ENCODE data around the gene WDR18. TPM values are rescaled to one million over a fixed set of nuclear protein-coding genes. Genes with fewer than 3 reads are reported as not detected.

WDR18 gene
- polyA plus RNA-seq, 1 donor (not counting 4 experiments of a cell fraction or from before 2014, with no cell fraction given) = 26.3 TPM

DNA sequence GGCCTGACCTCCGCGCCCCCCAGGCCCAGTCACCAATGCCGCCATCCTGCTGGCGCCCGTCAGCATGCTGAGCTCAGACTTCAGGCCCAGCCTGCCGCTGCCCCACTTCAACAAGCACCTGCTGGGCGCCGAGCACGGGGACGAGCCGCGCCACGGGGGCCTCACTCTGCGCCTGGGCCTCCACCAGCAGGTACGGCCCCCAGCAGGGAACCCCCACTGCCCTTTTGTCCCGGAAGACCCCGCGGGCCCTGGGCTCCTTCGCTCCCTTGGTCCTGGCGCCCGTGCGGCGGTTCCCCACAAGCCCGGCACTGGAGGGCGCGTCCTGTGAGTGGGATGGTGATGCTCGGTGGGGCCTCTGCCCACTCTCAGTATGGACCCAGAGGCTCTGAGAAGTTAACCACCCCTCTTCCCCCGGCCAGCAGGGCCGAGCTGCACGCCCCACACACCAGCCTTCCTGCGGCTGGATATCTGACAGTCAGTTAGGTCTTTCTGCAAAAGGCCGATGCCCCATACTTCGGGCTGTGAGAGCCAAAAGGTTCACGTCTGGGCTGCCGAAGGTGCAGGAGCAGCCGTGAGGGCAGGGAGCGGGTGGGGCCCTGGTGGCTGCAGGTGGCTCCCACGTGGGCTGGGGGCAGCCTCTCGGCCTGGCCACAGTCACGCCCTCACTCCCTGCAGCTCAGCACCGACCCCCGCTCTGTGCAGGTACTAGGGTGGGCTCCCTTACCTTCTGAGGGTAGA, 8.0 kb downstream of the WDR18 start:
- H3K9me1 ChIP-seq (ENCODE audit: control insufficient read depth, extremely low read depth, insufficient read depth, low read length) = no peaks in the 10 kb centered on the region
- no peaks in the 10 kb centered on the region for H4K20me1 ChIP-seq (ENCODE audit: control insufficient read depth, extremely low read depth, insufficient read depth, low read length)
- no peaks in the 10 kb centered on the region for H3K79me2 ChIP-seq (ENCODE audit: control insufficient read depth, insufficient read depth, low read length)
- no peak overlapping the region for H3K27ac ChIP-seq (ENCODE audit: control insufficient read depth, insufficient read depth, low read length)
- FAIRE-seq = no peak
- H3K36me3 ChIP-seq (ENCODE audit: control insufficient read depth in 2 of 2, extremely low read depth in 1 of 2, insufficient read depth in 2 of 2, low read length in 2 of 2) = peaks cover 19 to 20% of the 10 kb centered on the region in 2 experiments
- no peak for DNase-seq (ENCODE audit: low read depth, low spot score)
- no peak overlapping the region for H3K4me2 ChIP-seq (ENCODE audit: control insufficient read depth, extremely low read depth, insufficient read depth, low read depth, low read length)
- H3K4me3 ChIP-seq (ENCODE audit: control insufficient read depth in 2 of 3, extremely low read depth in 1 of 3, insufficient read depth in 2 of 3, low read depth in 1 of 3, low read length in 3 of 3) = no peak overlapping the region
- no peak overlapping the region for H3K9ac ChIP-seq (ENCODE audit: control insufficient read depth, extremely low read depth, insufficient read depth, low read length)
- dilution Hi-C loops (cut with MboI; ENCODE audit: extremely low pct_ligation_motif_present, low sequenced_read_pairs) = no loop called here
- H3K4me1 ChIP-seq (ENCODE audit: control insufficient read depth, extremely low read depth, insufficient read depth, low read length) = peaks cover 12% of the 10 kb centered on the region
- no peak for TF ChIP-seq CTCF (optimal IDR thresholded peaks at IDR 0.05 in 1 of 3, IDR thresholded peaks at IDR 0.05 in 1 of 3, conservative IDR thresholded peaks at IDR 0.05 in 1 of 3; ENCODE audit: extremely low read depth in 1 of 3, insufficient read depth in 2 of 3, low read length in 3 of 3)
- TF ChIP-seq EZH2 (IDR thresholded peaks at IDR 0.05; ENCODE audit: low read length) = no peak
- peaks cover 12% of the 10 kb centered on the region for H3K27me3 ChIP-seq (ENCODE audit: control insufficient read depth, extremely low read depth, insufficient read depth, low read length)
- H3K9me3 ChIP-seq (ENCODE audit: control insufficient read depth, low read depth, low read length) = no peaks in the 10 kb centered on the region
- no peak overlapping the region for H2AFZ ChIP-seq (ENCODE audit: control insufficient read depth, low read length)

GRCh38 chr19:992670-993055, 8.5 kb downstream of the WDR18 start:
- no peaks in the 10 kb centered on the region for H3K9me3 ChIP-seq (ENCODE audit: control insufficient read depth, low read depth, low read length)
- H3K4me3 ChIP-seq (ENCODE audit: control insufficient read depth in 2 of 3, extremely low read depth in 1 of 3, insufficient read depth in 2 of 3, low read depth in 1 of 3, low read length in 3 of 3) = no peak overlapping the region
- DNase-seq (ENCODE audit: low read depth, low spot score) (no peak), FAIRE-seq (no peak)
- no peaks in the 10 kb centered on the region for H3K79me2 ChIP-seq (ENCODE audit: control insufficient read depth, insufficient read depth, low read length)
- no peak overlapping the region for H3K4me2 ChIP-seq (ENCODE audit: control insufficient read depth, extremely low read depth, insufficient read depth, low read depth, low read length)
- H3K9me1 ChIP-seq (ENCODE audit: control insufficient read depth, extremely low read depth, insufficient read depth, low read length) = no peaks in the 10 kb centered on the region
- H4K20me1 ChIP-seq (ENCODE audit: control insufficient read depth, extremely low read depth, insufficient read depth, low read length) = no peaks in the 10 kb centered on the region
- peaks cover 12% of the 10 kb centered on the region for H3K4me1 ChIP-seq (ENCODE audit: control insufficient read depth, extremely low read depth, insufficient read depth, low read length)
- peaks cover 19 to 20% of the 10 kb centered on the region in 2 experiments for H3K36me3 ChIP-seq (ENCODE audit: control insufficient read depth in 2 of 2, extremely low read depth in 1 of 2, insufficient read depth in 2 of 2, low read length in 2 of 2)
- no peak overlapping the region for H3K9ac ChIP-seq (ENCODE audit: control insufficient read depth, extremely low read depth, insufficient read depth, low read length)
- no peak overlapping the region for H3K27ac ChIP-seq (ENCODE audit: control insufficient read depth, insufficient read depth, low read length)
- TF ChIP-seq CTCF (optimal IDR thresholded peaks at IDR 0.05 in 1 of 3, IDR thresholded peaks at IDR 0.05 in 1 of 3, conservative IDR thresholded peaks at IDR 0.05 in 1 of 3; ENCODE audit: extremely low read depth in 1 of 3, insufficient read depth in 2 of 3, low read length in 3 of 3) (no peak), EZH2 (IDR thresholded peaks at IDR 0.05; ENCODE audit: low read length) (no peak)
- dilution Hi-C loops (cut with MboI; ENCODE audit: extremely low pct_ligation_motif_present, low sequenced_read_pairs) = no loop called here
- peaks cover 18% of the 10 kb centered on the region for H3K27me3 ChIP-seq (ENCODE audit: control insufficient read depth, extremely low read depth, insufficient read depth, low read length)
- H2AFZ ChIP-seq (ENCODE audit: control insufficient read depth, low read length) = no peak overlapping the region

All from keratinocyte (primary cell).